T-helper 2 cell treated with Interferon-gamma antibody and Interleukin-4, amounts not matched to agents 5 μg/mL and 100 μg/mL, for 36 hours (primary cell): ENCODE data around the gene CAPZA2.
"Not testable (repeated sequence)": the region's sequence is repeated elsewhere in the genome, so short reads cannot be mapped to it uniquely, and the experiment has no call there.

Source experiments
- DNase-seq: peaks from one replicate; pipeline ENCODE4 v3.0.0; 2021; ENCODE audit warnings: low spot score
- H3K27ac Mint-ChIP-seq: one replicate; pipeline ENCODE4 v1.8.0; 2021; ENCODE audit warnings: mild to moderate bottlenecking, mixed read lengths
- H3K27me3 Mint-ChIP-seq: one replicate; pipeline ENCODE4 v1.8.0; 2021; ENCODE audit warnings: low read depth, mixed read lengths
- H3K36me3 Mint-ChIP-seq: one replicate; pipeline ENCODE4 v1.8.0; 2021; ENCODE audit warnings: low read depth, mixed read lengths
- H3K4me1 Mint-ChIP-seq: one replicate; pipeline ENCODE4 v1.8.0; 2021; ENCODE audit warnings: low read depth, mixed read lengths
- H3K4me3 Mint-ChIP-seq: one replicate; pipeline ENCODE4 v1.8.0; 2022; ENCODE audit warnings: mild to moderate bottlenecking, moderate library complexity, mixed read lengths
- H3K9me3 Mint-ChIP-seq: one replicate; pipeline ENCODE4 v1.8.0; 2021; ENCODE audit warnings: mixed read lengths

The CAPZA2 gene

GRCh38 chr7:116961966-116962673, 99.7 kb downstream of the CAPZA2 start:
- not testable (repeated sequence) for H3K27me3 Mint-ChIP-seq, H3K27ac Mint-ChIP-seq, DNase-seq, H3K36me3 Mint-ChIP-seq, H3K9me3 Mint-ChIP-seq, H3K4me3 Mint-ChIP-seq, H3K4me1 Mint-ChIP-seq

GRCh38 chr7:116963234-116963633, 100.8 kb downstream of the CAPZA2 start:
- H3K27ac Mint-ChIP-seq = no peak overlapping the region
- H3K4me3 Mint-ChIP-seq = no peak overlapping the region
- H3K27me3 Mint-ChIP-seq = peaks cover 7% of the 10 kb centered on the region
- DNase-seq = no peak
- peaks cover 5% of the 10 kb centered on the region for H3K36me3 Mint-ChIP-seq
- H3K4me1 Mint-ChIP-seq = peaks cover 7% of the 10 kb centered on the region
- H3K9me3 Mint-ChIP-seq = no peaks in the 10 kb centered on the region

GRCh38 chr7:116966601-116967000, 104.2 kb downstream of the CAPZA2 start:
- no peak for DNase-seq
- H3K27me3 Mint-ChIP-seq = peaks cover 2% of the 10 kb centered on the region
- H3K4me3 Mint-ChIP-seq = no peak overlapping the region

GRCh38 chr7:116967254-116967922, 105.0 kb downstream of the CAPZA2 start:
- Mint-ChIP-seq H3K36me3 (peaks cover 2% of the 10 kb centered on the region), H3K9me3 (no peaks in the 10 kb centered on the region), H3K4me1 (peaks cover 8% of the 10 kb centered on the region), H3K27ac (no peak overlapping the region), H3K4me3 (no peak overlapping the region), H3K27me3 (no peaks in the 10 kb centered on the region)
- no peak for DNase-seq

More at GRCh38 chr7:116966601-116967000, 104.2 kb downstream of the CAPZA2 start:
- peaks cover 10% of the 10 kb centered on the region for H3K4me1 Mint-ChIP-seq
- H3K27ac Mint-ChIP-seq = no peak overlapping the region
- no peaks in the 10 kb centered on the region for H3K9me3 Mint-ChIP-seq
- peaks cover 5% of the 10 kb centered on the region for H3K36me3 Mint-ChIP-seq

GRCh38 chr7:116967983-116968382, 105.6 kb downstream of the CAPZA2 start:
- Mint-ChIP-seq H3K36me3 (no peaks in the 10 kb centered on the region), H3K4me1 (peaks cover 4% of the 10 kb centered on the region), H3K9me3 (no peaks in the 10 kb centered on the region), H3K27ac (no peak overlapping the region), H3K27me3 (no peaks in the 10 kb centered on the region), H3K4me3 (no peak overlapping the region)
- DNase-seq = no peak

GRCh38 chr7:116968631-116969030, 106.2 kb downstream of the CAPZA2 start:
- no peaks in the 10 kb centered on the region for H3K9me3 Mint-ChIP-seq
- no peak overlapping the region for H3K27ac Mint-ChIP-seq
- H3K4me3 Mint-ChIP-seq = no peak overlapping the region
- DNase-seq = no peak
- no peaks in the 10 kb centered on the region for H3K27me3 Mint-ChIP-seq
- peaks cover 4% of the 10 kb centered on the region for H3K4me1 Mint-ChIP-seq
- no peaks in the 10 kb centered on the region for H3K36me3 Mint-ChIP-seq

- DNase-seq = no peak
- Mint-ChIP-seq H3K4me1 (peaks cover 4% of the 10 kb centered on the region), H3K27ac (no peak overlapping the region), H3K4me3 (no peak overlapping the region), H3K9me3 (no peaks in the 10 kb centered on the region), H3K36me3 (no peaks in the 10 kb centered on the region), H3K27me3 (no peaks in the 10 kb centered on the region)
These were observed 107.0 kb downstream of the CAPZA2 start for GRCh38 chr7:116969371-116969902.

GRCh38 chr7:116970238-116970910, 108.0 kb downstream of the CAPZA2 start:
- H3K36me3 Mint-ChIP-seq = no peaks in the 10 kb centered on the region
- H3K27ac Mint-ChIP-seq = no peak overlapping the region

GRCh38 chr7:116971153-116971552, 108.8 kb downstream of the CAPZA2 start:
- not testable (repeated sequence) for H3K36me3 Mint-ChIP-seq, H3K27me3 Mint-ChIP-seq, H3K27ac Mint-ChIP-seq, H3K4me1 Mint-ChIP-seq, H3K9me3 Mint-ChIP-seq, H3K4me3 Mint-ChIP-seq, DNase-seq

More at GRCh38 chr7:116970238-116970910, 108.0 kb downstream of the CAPZA2 start:
- H3K27me3 Mint-ChIP-seq = no peaks in the 10 kb centered on the region
- DNase-seq = no peak
- peaks cover 4% of the 10 kb centered on the region for H3K4me1 Mint-ChIP-seq
- H3K9me3 Mint-ChIP-seq = no peaks in the 10 kb centered on the region
- no peak overlapping the region for H3K4me3 Mint-ChIP-seq
